ENCODE data around the gene PNISR.

PNISR gene

GRCh38 chr6:99422912-99423311 is 2.2 kb downstream of the PNISR start:
- H3K36me3 Mint-ChIP-seq (ENCODE audit: low read depth): peaks cover 14% of the 10 kb centered on the region
- no peaks in the 10 kb centered on the region for H3K27me3 Mint-ChIP-seq (ENCODE audit: low read depth)
- no peak overlapping the region for H3K27ac Mint-ChIP-seq
- peaks cover 46% of the 10 kb centered on the region for H3K4me1 Mint-ChIP-seq (ENCODE audit: low read depth)
- H3K9me3 Mint-ChIP-seq: no peaks in the 10 kb centered on the region
- peak overlapping the region; percentile 68 for H3K4me3 Mint-ChIP-seq

- H3K4me3 Mint-ChIP-seq: no peak overlapping the region
- H3K4me1 Mint-ChIP-seq (ENCODE audit: low read depth): peaks cover 23% of the 10 kb centered on the region
- no peak overlapping the region for H3K27ac Mint-ChIP-seq
- peaks cover 13% of the 10 kb centered on the region for H3K36me3 Mint-ChIP-seq (ENCODE audit: low read depth)
- no peaks in the 10 kb centered on the region for H3K27me3 Mint-ChIP-seq (ENCODE audit: low read depth)
- H3K9me3 Mint-ChIP-seq: no peaks in the 10 kb centered on the region
Measured at GRCh38 chr6:99416892-99417767, 8.0 kb downstream of the PNISR start.

GRCh38 chr6:99416226-99416625 is 8.9 kb downstream of the PNISR start:
- Mint-ChIP-seq H3K27me3 (ENCODE audit: low read depth) (no peaks in the 10 kb centered on the region), H3K27ac (no peak overlapping the region), H3K36me3 (ENCODE audit: low read depth) (peaks cover 14% of the 10 kb centered on the region), H3K9me3 (no peaks in the 10 kb centered on the region), H3K4me3 (no peak overlapping the region), H3K4me1 (ENCODE audit: low read depth) (peaks cover 19% of the 10 kb centered on the region)

GRCh38 chr6:99415446-99415845 is 9.7 kb downstream of the PNISR start:
- no peak overlapping the region for H3K4me3 Mint-ChIP-seq
- no peaks in the 10 kb centered on the region for H3K9me3 Mint-ChIP-seq
- H3K36me3 Mint-ChIP-seq (ENCODE audit: low read depth): peaks cover 18% of the 10 kb centered on the region
- no peaks in the 10 kb centered on the region for H3K27me3 Mint-ChIP-seq (ENCODE audit: low read depth)
- peaks cover 15% of the 10 kb centered on the region for H3K4me1 Mint-ChIP-seq (ENCODE audit: low read depth)
- no peak overlapping the region for H3K27ac Mint-ChIP-seq

GRCh38 chr6:99412065-99412464 is 13.0 kb downstream of the PNISR start:
- H3K4me3 Mint-ChIP-seq: no peak overlapping the region
- no peaks in the 10 kb centered on the region for H3K9me3 Mint-ChIP-seq
- H3K36me3 Mint-ChIP-seq (ENCODE audit: low read depth): peaks cover 30% of the 10 kb centered on the region
- peaks cover 9% of the 10 kb centered on the region for H3K4me1 Mint-ChIP-seq (ENCODE audit: low read depth)
- H3K27ac Mint-ChIP-seq: no peak overlapping the region
- H3K27me3 Mint-ChIP-seq (ENCODE audit: low read depth): no peaks in the 10 kb centered on the region

- Mint-ChIP-seq H3K4me3 (no peak overlapping the region), H3K4me1 (ENCODE audit: low read depth) (peaks cover 9% of the 10 kb centered on the region), H3K27ac (no peak overlapping the region), H3K36me3 (ENCODE audit: low read depth) (peaks cover 41% of the 10 kb centered on the region), H3K9me3 (no peaks in the 10 kb centered on the region), H3K27me3 (ENCODE audit: low read depth) (no peaks in the 10 kb centered on the region)
Measured at GRCh38 chr6:99409672-99410071, 15.4 kb downstream of the PNISR start.

GRCh38 chr6:99407076-99407475 is 18.0 kb downstream of the PNISR start:
- Mint-ChIP-seq H3K4me3 (no peak overlapping the region), H3K36me3 (ENCODE audit: low read depth) (peaks cover 49% of the 10 kb centered on the region), H3K4me1 (ENCODE audit: low read depth) (peaks cover 5% of the 10 kb centered on the region), H3K9me3 (no peaks in the 10 kb centered on the region), H3K27me3 (ENCODE audit: low read depth) (no peaks in the 10 kb centered on the region), H3K27ac (no peak overlapping the region)

- peaks cover 48% of the 10 kb centered on the region for H3K36me3 Mint-ChIP-seq (ENCODE audit: low read depth)
- no peaks in the 10 kb centered on the region for H3K9me3 Mint-ChIP-seq
- H3K4me3 Mint-ChIP-seq: no peak overlapping the region
- H3K4me1 Mint-ChIP-seq (ENCODE audit: low read depth): peaks cover 2% of the 10 kb centered on the region
- no peaks in the 10 kb centered on the region for H3K27me3 Mint-ChIP-seq (ENCODE audit: low read depth)
- no peak overlapping the region for H3K27ac Mint-ChIP-seq
Measured at GRCh38 chr6:99402448-99402847, 22.7 kb downstream of the PNISR start.

GRCh38 chr6:99397287-99397686 is 27.8 kb downstream of the PNISR start:
- no peaks in the 10 kb centered on the region for H3K27me3 Mint-ChIP-seq (ENCODE audit: low read depth)
- H3K36me3 Mint-ChIP-seq (ENCODE audit: low read depth): peaks cover 21% of the 10 kb centered on the region
- no peak overlapping the region for H3K27ac Mint-ChIP-seq
- peaks cover 9% of the 10 kb centered on the region for H3K4me1 Mint-ChIP-seq (ENCODE audit: low read depth)
- no peak overlapping the region for H3K4me3 Mint-ChIP-seq
- H3K9me3 Mint-ChIP-seq: no peaks in the 10 kb centered on the region

GRCh38 chr6:99393698-99394531 is 31.2 kb downstream of the PNISR start, which contains the start of gene COQ3:
TSS of gene COQ3 (minus strand) at chr6:99394195. CDS start at chr6:99394179, 16 bp downstream.
- H3K27me3 Mint-ChIP-seq (ENCODE audit: low read depth): no peaks in the 10 kb centered on the region
- peaks cover 10% of the 10 kb centered on the region for H3K4me1 Mint-ChIP-seq (ENCODE audit: low read depth)
- H3K9me3 Mint-ChIP-seq: no peaks in the 10 kb centered on the region

GRCh38 chr6:99393366-99393697 is 31.8 kb downstream of the PNISR start:
- H3K9me3 Mint-ChIP-seq: no peaks in the 10 kb centered on the region
- peaks cover 10% of the 10 kb centered on the region for H3K4me1 Mint-ChIP-seq (ENCODE audit: low read depth)
- H3K27me3 Mint-ChIP-seq (ENCODE audit: low read depth): no peaks in the 10 kb centered on the region
- peak overlapping the region; percentile 93 for H3K4me3 Mint-ChIP-seq
- H3K27ac Mint-ChIP-seq: no peak overlapping the region
- peaks cover 4% of the 10 kb centered on the region for H3K36me3 Mint-ChIP-seq (ENCODE audit: low read depth)

More at GRCh38 chr6:99393698-99394531, 31.2 kb downstream of the PNISR start, which contains the start of gene COQ3:
- Mint-ChIP-seq H3K36me3 (ENCODE audit: low read depth) (peaks cover 4% of the 10 kb centered on the region), H3K4me3 (peak within 1 kb of the TSS; percentile 93), H3K27ac (peak within 1 kb of the TSS; percentile 83)

- Mint-ChIP-seq H3K27me3 (ENCODE audit: low read depth) (no peaks in the 10 kb centered on the region), H3K36me3 (ENCODE audit: low read depth) (no peaks in the 10 kb centered on the region), H3K4me1 (ENCODE audit: low read depth) (peaks cover 10% of the 10 kb centered on the region), H3K4me3 (no peak overlapping the region), H3K9me3 (no peaks in the 10 kb centered on the region), H3K27ac (no peak overlapping the region)
Measured at GRCh38 chr6:99390896-99391295, 34.2 kb downstream of the PNISR start.

- Mint-ChIP-seq H3K4me3 (no peak overlapping the region), H3K4me1 (ENCODE audit: low read depth) (peaks cover 1% of the 10 kb centered on the region), H3K27me3 (ENCODE audit: low read depth) (no peaks in the 10 kb centered on the region), H3K36me3 (ENCODE audit: low read depth) (peaks cover 2% of the 10 kb centered on the region), H3K9me3 (no peaks in the 10 kb centered on the region), H3K27ac (no peak overlapping the region)
Measured at GRCh38 chr6:99384507-99384906, 40.6 kb downstream of the PNISR start.

- H3K4me1 Mint-ChIP-seq (ENCODE audit: low read depth): no peaks in the 10 kb centered on the region
- peaks cover 2% of the 10 kb centered on the region for H3K36me3 Mint-ChIP-seq (ENCODE audit: low read depth)
- no peak overlapping the region for H3K4me3 Mint-ChIP-seq
- no peaks in the 10 kb centered on the region for H3K9me3 Mint-ChIP-seq
- H3K27me3 Mint-ChIP-seq (ENCODE audit: low read depth): no peaks in the 10 kb centered on the region
- H3K27ac Mint-ChIP-seq: no peak overlapping the region
Measured at GRCh38 chr6:99378636-99379035, 46.5 kb downstream of the PNISR start.

- Mint-ChIP-seq H3K4me3 (no peak overlapping the region), H3K27me3 (ENCODE audit: low read depth) (no peaks in the 10 kb centered on the region), H3K9me3 (no peaks in the 10 kb centered on the region), H3K27ac (no peak overlapping the region), H3K36me3 (ENCODE audit: low read depth) (no peaks in the 10 kb centered on the region), H3K4me1 (ENCODE audit: low read depth) (no peaks in the 10 kb centered on the region)
Measured at GRCh38 chr6:99369533-99369932, 55.6 kb downstream of the PNISR start.
